HepG2 (cell line): ENCODE results near the gene ENPP7. TPM values are rescaled to one million over a fixed set of nuclear protein-coding genes. Genes with fewer than 3 reads are reported as not detected.

ENCODE experiments used
- ARID4A ChIP-seq: sonication (generic); formaldehyde crosslinking; IDR thresholded peaks from 2 replicates; pipeline ENCODE4 v1.5.0; 2020; ENCODE audit warnings: mild to moderate bottlenecking, missing genetic modification reagents, borderline replicate concordance
- BORCS8-MEF2B ChIP-seq: sonication (generic); formaldehyde crosslinking; IDR thresholded peaks from 2 replicates; pipeline ENCODE4 v1.8.0; 2022; ENCODE audit warnings: mild to moderate bottlenecking, missing genetic modification reagents
- HMG20A ChIP-seq: IDR thresholded peaks from 2 replicates; pipeline ENCODE4 v1.6.1; 2016; ENCODE audit warnings: borderline replicate concordance
- HNF4A ChIP-seq: sonication (generic); formaldehyde crosslinking; IDR thresholded peaks from 2 replicates; pipeline ENCODE4 v1.4.0; 2020; ENCODE audit warnings: missing genetic modification reagents
- HNF4G ChIP-seq, 2 experiments: sonication (generic) in 1 of 2; formaldehyde crosslinking in 1 of 2; IDR thresholded peaks; 2 replicates each; pipeline versions ENCODE4 v1.4.0 to v1.6.1; 2011 to 2020; ENCODE audit warnings: borderline replicate concordance in 2 of 2, low read depth in 2 of 2, mild to moderate bottlenecking in 2 of 2, low read length in 1 of 2, missing genetic modification reagents in 1 of 2, moderate library complexity in 1 of 2
- ISL2 ChIP-seq: sonication (generic); formaldehyde crosslinking; IDR thresholded peaks from 2 replicates; pipeline ENCODE4 v1.5.0; 2020; ENCODE audit warnings: missing genetic modification reagents
- NFIC ChIP-seq: IDR thresholded peaks from 2 replicates; pipeline ENCODE4 v1.6.1; 2012; ENCODE audit warnings: mild to moderate bottlenecking, low read length, inconsistent platforms
- PAF1 ChIP-seq: IDR thresholded peaks from 2 replicates; pipeline ENCODE4 v1.6.1; 2016; ENCODE audit warnings: missing genetic modification reagents, missing compliant biosample characterization
- SKI ChIP-seq: fragments of 450-650 bp; IDR thresholded peaks from one replicate; pipeline ENCODE4 v1.6.1; 2018; ENCODE audit warnings: mild to moderate bottlenecking; ENCODE audit not compliant: partially characterized antibody
- SMARCC2 ChIP-seq: fragments of 450-650 bp; IDR thresholded peaks from 2 replicates; pipeline ENCODE4 v1.6.1; 2017; ENCODE audit warnings: antibody characterized with exemption, mild to moderate bottlenecking
- SMARCE1 ChIP-seq: fragments of 450-650 bp; IDR thresholded peaks from 2 replicates; pipeline ENCODE4 v1.6.1; 2017; ENCODE audit warnings: borderline replicate concordance
- SMYD3 ChIP-seq: sonication (generic); formaldehyde crosslinking; IDR thresholded peaks from 2 replicates; pipeline ENCODE4 v1.8.1; 2023; ENCODE audit warnings: mild to moderate bottlenecking, missing genetic modification reagents
- SOX6 ChIP-seq, 2 experiments: fragments of 450-650 bp in 1 of 2; sonication (generic) in 1 of 2; formaldehyde crosslinking in 1 of 2; IDR thresholded peaks; 2 replicates each; pipeline versions ENCODE4 v1.4.0 to v1.6.1; 2017 to 2020; ENCODE audit warnings: antibody characterized with exemption in 1 of 2, mild to moderate bottlenecking in 1 of 2, missing genetic modification reagents in 1 of 2
- SP1 ChIP-seq, 2 experiments: fragments of 450-650 bp in 1 of 2; sonication (generic) in 1 of 2; formaldehyde crosslinking in 1 of 2; IDR thresholded peaks; 2 replicates each; pipeline versions ENCODE4 v1.4.0 to v1.6.1; 2016 to 2020; ENCODE audit warnings: missing genetic modification reagents in 1 of 2
- SP5 ChIP-seq: IDR thresholded peaks from 2 replicates; pipeline ENCODE4 v1.6.1; 2016; ENCODE audit warnings: low read depth, borderline replicate concordance
- ZNF282 ChIP-seq: fragments of 450-650 bp; IDR thresholded peaks from 2 replicates; pipeline ENCODE4 v1.6.1; 2018; ENCODE audit not compliant: partially characterized antibody
- ZNF296 ChIP-seq: sonication (generic); formaldehyde crosslinking; conservative IDR thresholded peaks from 2 replicates; pipeline ENCODE4 v1.5.0; 2020; ENCODE audit warnings: mild to moderate bottlenecking, missing genetic modification reagents
- ZNF383 ChIP-seq: sonication (generic); formaldehyde crosslinking; IDR thresholded peaks from 2 replicates; pipeline ENCODE4 v1.4.0; 2020; ENCODE audit warnings: missing genetic modification reagents, mild to moderate bottlenecking, borderline replicate concordance
- ZNF451 ChIP-seq: sonication (generic); formaldehyde crosslinking; IDR thresholded peaks from 2 replicates; pipeline ENCODE4 v1.5.0; 2020; ENCODE audit warnings: mild to moderate bottlenecking, missing genetic modification reagents
- ZNF776 ChIP-seq: sonication (generic); formaldehyde crosslinking; IDR thresholded peaks from 2 replicates; pipeline ENCODE4 v1.4.0; 2020; ENCODE audit warnings: mild to moderate bottlenecking, missing genetic modification reagents
- ZSCAN9 ChIP-seq: IDR thresholded peaks from 2 replicates; pipeline ENCODE4 v1.6.1; 2016; ENCODE audit warnings: borderline replicate concordance
- polyA plus RNA-seq, 8 experiments: library from polyadenylated mRNA; depleted of rRNA in 3 of 8; stranded (reverse) in 7 of 8; unstranded in 1 of 8; fragments of >200 nt; fragmentation: Illumina TruSeq in 4 of 8; extraction: Trizol in 4 of 8; gene quantifications; 2 replicates each; pipeline versions ENCODE4 v1.2.1 to v1.2.3, GENCODE V29; 2011 to 2016; ENCODE audit warnings: low read depth in 4 of 8, missing spikeins in 1 of 8, mixed read lengths in 1 of 8; ENCODE audit not compliant: insufficient read depth in 1 of 8
- total RNA-seq, 5 experiments: library from RNA; depleted of rRNA; stranded (reverse); fragments of >200 nt; fragmentation: Illumina TruSeq; extraction: Trizol; gene quantifications; 2 replicates each; pipeline ENCODE4 v1.2.3, GENCODE V29; 2016; ENCODE audit warnings: low read depth in 1 of 5
- TF ChIP-seq, protein P1 (sequence below): sonication (generic); formaldehyde crosslinking; IDR thresholded peaks from 2 replicates; pipeline ENCODE4 v1.8.0; 2022; ENCODE audit warnings: missing genetic modification reagents, mild to moderate bottlenecking, moderate library complexity, borderline replicate concordance
- TF ChIP-seq, protein P2 (sequence below): sonication (generic); formaldehyde crosslinking; IDR thresholded peaks from 2 replicates; pipeline ENCODE4 v1.4.0; 2020; ENCODE audit warnings: missing genetic modification reagents

Gene ENPP7
- total and polyA plus RNA-seq, 2 of the 13 experiments (the other 11 are each of a cell fraction or from before 2014, with no cell fraction given) = 1.1 to 2.2 TPM

DNA sequence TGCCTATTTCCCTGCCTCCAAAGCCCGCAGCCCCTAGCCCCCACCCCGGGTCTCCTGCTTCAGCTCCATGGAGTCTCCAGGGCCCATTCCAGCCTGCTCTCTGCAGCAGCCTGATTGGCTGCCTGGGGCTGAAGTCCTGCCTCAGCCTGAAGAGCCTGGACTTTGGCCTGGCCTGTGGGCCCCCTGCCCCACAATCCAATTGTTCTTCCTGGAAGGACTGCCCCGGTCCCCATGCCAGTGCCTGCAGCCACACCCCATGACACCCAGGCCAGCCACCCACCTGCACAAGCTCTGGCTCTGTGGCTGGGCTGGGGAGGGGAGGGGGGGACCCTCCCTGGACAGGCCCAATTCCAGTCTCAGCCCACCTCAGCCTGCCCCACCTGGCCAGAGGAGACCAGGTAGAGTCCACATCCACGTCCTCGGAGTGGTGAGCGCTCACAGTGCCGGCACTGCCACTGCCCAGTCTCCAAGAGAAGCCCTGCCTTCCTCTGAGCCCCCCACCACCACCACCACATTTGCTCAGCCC is 12.3 kb downstream of the ENPP7 start (continued):
- TF ChIP-seq SP1 (IDR thresholded peaks at IDR 0.05) = no peak
- TF ChIP-seq SP1 (CRISPR knock-in tag; IDR thresholded peaks at IDR 0.05) = 0 out of 2 replicates have a peak, but pooled peaks have one; percentile 52
- TF ChIP-seq ZNF451 = peak; percentile 62; the same call in 1 of the 2 replicates
- TF ChIP-seq SMYD3 (CRISPR knock-in tag) = no peak
- TF ChIP-seq SMARCE1 = no peak
- TF ChIP-seq PAF1 = no peak
- TF ChIP-seq, protein P1, sequence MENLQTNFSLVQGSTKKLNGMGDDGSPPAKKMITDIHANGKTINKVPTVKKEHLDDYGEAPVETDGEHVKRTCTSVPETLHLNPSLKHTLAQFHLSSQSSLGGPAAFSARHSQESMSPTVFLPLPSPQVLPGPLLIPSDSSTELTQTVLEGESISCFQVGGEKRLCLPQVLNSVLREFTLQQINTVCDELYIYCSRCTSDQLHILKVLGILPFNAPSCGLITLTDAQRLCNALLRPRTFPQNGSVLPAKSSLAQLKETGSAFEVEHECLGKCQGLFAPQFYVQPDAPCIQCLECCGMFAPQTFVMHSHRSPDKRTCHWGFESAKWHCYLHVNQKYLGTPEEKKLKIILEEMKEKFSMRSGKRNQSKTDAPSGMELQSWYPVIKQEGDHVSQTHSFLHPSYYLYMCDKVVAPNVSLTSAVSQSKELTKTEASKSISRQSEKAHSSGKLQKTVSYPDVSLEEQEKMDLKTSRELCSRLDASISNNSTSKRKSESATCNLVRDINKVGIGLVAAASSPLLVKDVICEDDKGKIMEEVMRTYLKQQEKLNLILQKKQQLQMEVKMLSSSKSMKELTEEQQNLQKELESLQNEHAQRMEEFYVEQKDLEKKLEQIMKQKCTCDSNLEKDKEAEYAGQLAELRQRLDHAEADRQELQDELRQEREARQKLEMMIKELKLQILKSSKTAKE (CRISPR knock-in tag) = no peak
- TF ChIP-seq HNF4A (CRISPR knock-in tag) = peak; percentile 100
- no peak for TF ChIP-seq SKI
- TF ChIP-seq, protein P2, sequence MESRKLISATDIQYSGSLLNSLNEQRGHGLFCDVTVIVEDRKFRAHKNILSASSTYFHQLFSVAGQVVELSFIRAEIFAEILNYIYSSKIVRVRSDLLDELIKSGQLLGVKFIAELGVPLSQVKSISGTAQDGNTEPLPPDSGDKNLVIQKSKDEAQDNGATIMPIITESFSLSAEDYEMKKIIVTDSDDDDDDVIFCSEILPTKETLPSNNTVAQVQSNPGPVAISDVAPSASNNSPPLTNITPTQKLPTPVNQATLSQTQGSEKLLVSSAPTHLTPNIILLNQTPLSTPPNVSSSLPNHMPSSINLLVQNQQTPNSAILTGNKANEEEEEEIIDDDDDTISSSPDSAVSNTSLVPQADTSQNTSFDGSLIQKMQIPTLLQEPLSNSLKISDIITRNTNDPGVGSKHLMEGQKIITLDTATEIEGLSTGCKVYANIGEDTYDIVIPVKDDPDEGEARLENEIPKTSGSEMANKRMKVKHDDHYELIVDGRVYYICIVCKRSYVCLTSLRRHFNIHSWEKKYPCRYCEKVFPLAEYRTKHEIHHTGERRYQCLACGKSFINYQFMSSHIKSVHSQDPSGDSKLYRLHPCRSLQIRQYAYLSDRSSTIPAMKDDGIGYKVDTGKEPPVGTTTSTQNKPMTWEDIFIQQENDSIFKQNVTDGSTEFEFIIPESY (CRISPR knock-in tag) = peak; percentile 32; the same call in 1 of the 2 replicates
- no peak for TF ChIP-seq ZNF383 (CRISPR knock-in tag)
- peak; percentile 99 for TF ChIP-seq HNF4G (IDR thresholded peaks at IDR 0.05; ENCODE audit: borderline replicate concordance, low read depth, low read length)
- TF ChIP-seq HNF4G (CRISPR knock-in tag; IDR thresholded peaks at IDR 0.05; ENCODE audit: borderline replicate concordance, low read depth) = peak; percentile 99
- TF ChIP-seq ZNF776 (CRISPR knock-in tag) = peak; percentile 78; the same call in 1 of the 2 replicates
- TF ChIP-seq BORCS8-MEF2B (CRISPR knock-in tag) = no peak; the same call in 1 of the 2 replicates
- peak; percentile 69; the same call in 1 of the 2 replicates for TF ChIP-seq HMG20A (CRISPR knock-in tag)
- TF ChIP-seq ZNF282 = no peak
- TF ChIP-seq ISL2 = peak; percentile 66
- TF ChIP-seq ZNF296 (CRISPR knock-in tag) = no peak
- TF ChIP-seq ARID4A (CRISPR knock-in tag) = peak; percentile 75; the same call in 1 of the 2 replicates
- TF ChIP-seq ZSCAN9 (CRISPR knock-in tag) = peak; percentile 76; the same call in 1 of the 2 replicates
- no peak for TF ChIP-seq NFIC
- TF ChIP-seq SOX6 (IDR thresholded peaks at IDR 0.05) = no peak
- TF ChIP-seq SOX6 (CRISPR knock-in tag; IDR thresholded peaks at IDR 0.05) = peak; percentile 99
- TF ChIP-seq SMARCC2 = no peak
- peak; percentile 73; the same call in 1 of the 2 replicates for TF ChIP-seq SP5 (CRISPR knock-in tag)
